ENCODE measurements around the gene MXRA8. TPM values are rescaled to one million over a fixed set of nuclear protein-coding genes. Genes with fewer than 3 reads are reported as not detected.

The MXRA8 gene
- total and polyA plus RNA-seq, 9 donors = 40.3 to 206 (median 131) TPM

GRCh38 chr1:1361982-1362423 lies 3.6 kb upstream of the MXRA8 start:
- Histone ChIP-seq H3K4me1 (ENCODE audit: insufficient read depth) (peaks cover 8% of the 10 kb centered on the region), H3K36me3 (no peaks in the 10 kb centered on the region), H3K27me3 (no peaks in the 10 kb centered on the region), H3K9me3 (no peaks in the 10 kb centered on the region), H3K4me3 (no peak overlapping the region), H3K27ac (no peak overlapping the region)
- 14 to 24% (median 20%) methylated on average over 13 of the region's 13 CpGs for WGBS, 3 donors
- TF ChIP-seq EP300 (IDR thresholded peaks at IDR 0.05) = no peak
- no peak for TF ChIP-seq CTCF (IDR thresholded peaks at IDR 0.05)
- TF ChIP-seq POLR2A (IDR thresholded peaks at IDR 0.05) = no peak
- intact Hi-C loops (cut with DNase I) = no loop called here
- peak in 2 of 5 donors; percentile 26 to 38 for DNase-seq

- H3K4me3 ChIP-seq = no peak overlapping the region
- no peak overlapping the region for H3K27ac ChIP-seq
- WGBS, 3 donors = 78 to 83% (median 83%) methylated on average over 34 to 35 of the region's 35 CpGs
- peaks cover 12% of the 10 kb centered on the region for H3K4me1 ChIP-seq (ENCODE audit: insufficient read depth)
- no peak for TF ChIP-seq CTCF (IDR thresholded peaks at IDR 0.05)
- TF ChIP-seq POLR2A (IDR thresholded peaks at IDR 0.05) = no peak
- TF ChIP-seq EP300 (IDR thresholded peaks at IDR 0.05) = no peak
- H3K27me3 ChIP-seq = no peaks in the 10 kb centered on the region
- intact Hi-C loops (cut with DNase I) = no loop called here
- peak in 2 of 5 donors; percentile 32 to 39 for DNase-seq
- H3K36me3 ChIP-seq = no peaks in the 10 kb centered on the region
- H3K9me3 ChIP-seq = no peaks in the 10 kb centered on the region
Observed at GRCh38 chr1:1361233-1361981, 3.1 kb upstream of the MXRA8 start.

- Histone ChIP-seq H3K4me3 (no peak overlapping the region), H3K9me3 (no peaks in the 10 kb centered on the region), H3K36me3 (no peaks in the 10 kb centered on the region), H3K4me1 (ENCODE audit: insufficient read depth) (peaks cover 12% of the 10 kb centered on the region), H3K27ac (peak overlapping the region; percentile 88 to 92), H3K27me3 (no peaks in the 10 kb centered on the region)
- no peak for TF ChIP-seq POLR2A (IDR thresholded peaks at IDR 0.05)
- no peak for TF ChIP-seq CTCF (IDR thresholded peaks at IDR 0.05)
- no peak for TF ChIP-seq EP300 (IDR thresholded peaks at IDR 0.05)
- DNase-seq = peak; percentile 35 to 70 (median 42)
- WGBS, 3 donors = 60 to 67% (median 66%) methylated on average over 20 of the region's 20 CpGs
- intact Hi-C loops (cut with DNase I) = no loop called here
Observed at GRCh38 chr1:1360506-1361169, 2.3 kb upstream of the MXRA8 start.

- intact Hi-C loops (cut with DNase I) = no loop called here
- Histone ChIP-seq H3K27me3 (no peaks in the 10 kb centered on the region), H3K9me3 (no peaks in the 10 kb centered on the region), H3K4me3 (no peak overlapping the region), H3K27ac (peak overlapping the region; percentile 88 to 92), H3K4me1 (ENCODE audit: insufficient read depth) (peaks cover 12% of the 10 kb centered on the region), H3K36me3 (no peaks in the 10 kb centered on the region)
- WGBS, 3 donors = 41 to 46% (median 43%) methylated on average over 27 to 28 of the region's 28 CpGs
- DNase-seq = peak; percentile 42 to 73 (median 64)
- TF ChIP-seq EP300 (IDR thresholded peaks at IDR 0.05) (no peak), POLR2A (IDR thresholded peaks at IDR 0.05) (no peak), CTCF (IDR thresholded peaks at IDR 0.05) (no peak)
Observed at GRCh38 chr1:1359664-1360468, 1.5 kb upstream of the MXRA8 start.

All from ovary (tissue), 9 donors.